Measurements from ENCODE around the gene SEMA5A.

GRCh38 chr5:9347032-9347431, 198.8 kb downstream of the SEMA5A start:
- TF ChIP-seq CTCF (IDR thresholded peaks at IDR 0.05) (no peak), ELF4 (CRISPR knock-in tag; IDR thresholded peaks at IDR 0.05; ENCODE audit: low read depth) (no peak), ZNF219 (CRISPR knock-in tag; IDR thresholded peaks at IDR 0.05; ENCODE audit: borderline replicate concordance) (no peak), NR1H2 (CRISPR knock-in tag; IDR thresholded peaks at IDR 0.05) (no peak), MXD4 (CRISPR knock-in tag; IDR thresholded peaks at IDR 0.05; ENCODE audit: borderline replicate concordance) (no peak), NR2C2 (CRISPR knock-in tag; IDR thresholded peaks at IDR 0.05) (no peak)

All from WTC11 (cell line).